Kidney epithelial cell (primary cell): ENCODE data around the gene ITPKA. TPM values are rescaled to one million over a fixed set of nuclear protein-coding genes. Genes with fewer than 3 reads are reported as not detected.

Source experiments
- DNase-seq: peaks from one replicate; pipeline ENCODE4 v3.0.0-alpha.2; 2010; ENCODE audit warnings: low read depth
- H3K27me3 ChIP-seq: 2 replicates; pipeline ENCODE4 v1.6.0; 2011; ENCODE audit warnings: low read length; ENCODE audit not compliant: control insufficient read depth, insufficient read depth
- H3K36me3 ChIP-seq: 2 replicates; pipeline ENCODE4 v1.5.1; 2011; ENCODE audit warnings: low read length; ENCODE audit not compliant: control insufficient read depth, insufficient read depth
- H3K4me3 ChIP-seq: 2 replicates; pipeline ENCODE4 v1.5.1; 2011; ENCODE audit warnings: low read depth, mild to moderate bottlenecking, control low read depth, low read length
- CTCF ChIP-seq: IDR thresholded peaks from 2 replicates; pipeline ENCODE4 v1.5.1; 2011; ENCODE audit warnings: mild to moderate bottlenecking, moderate library complexity, low read length, control low read depth, inconsistent platforms; ENCODE audit not compliant: insufficient read depth, poor library complexity, severe bottlenecking
- total RNA-seq: library from RNA; depleted of rRNA; stranded (reverse); fragments of >200 nt; gene quantifications from 2 replicates; pipeline ENCODE4 v1.2.3, GENCODE V29; 2015

The ITPKA gene
- total RNA-seq, 1 donor from 2014 or later, result 115 TPM

- no peak for DNase-seq
- TF ChIP-seq CTCF, result no peak
- Histone ChIP-seq H3K36me3 (no peaks in the 10 kb centered on the region), H3K4me3 (peak overlapping the region; percentile 45), H3K27me3 (peaks cover 32% of the 10 kb centered on the region)
Observed at GRCh38 chr15:41492597-41493204, 973 bp upstream of the ITPKA start.

- Histone ChIP-seq H3K36me3 (no peaks in the 10 kb centered on the region), H3K4me3 (peak overlapping the region; percentile 38), H3K27me3 (peaks cover 32% of the 10 kb centered on the region)
- no peak for TF ChIP-seq CTCF
- no peak for DNase-seq
Observed at GRCh38 chr15:41493902-41494189, 172 bp downstream of the ITPKA start.

DNA sequence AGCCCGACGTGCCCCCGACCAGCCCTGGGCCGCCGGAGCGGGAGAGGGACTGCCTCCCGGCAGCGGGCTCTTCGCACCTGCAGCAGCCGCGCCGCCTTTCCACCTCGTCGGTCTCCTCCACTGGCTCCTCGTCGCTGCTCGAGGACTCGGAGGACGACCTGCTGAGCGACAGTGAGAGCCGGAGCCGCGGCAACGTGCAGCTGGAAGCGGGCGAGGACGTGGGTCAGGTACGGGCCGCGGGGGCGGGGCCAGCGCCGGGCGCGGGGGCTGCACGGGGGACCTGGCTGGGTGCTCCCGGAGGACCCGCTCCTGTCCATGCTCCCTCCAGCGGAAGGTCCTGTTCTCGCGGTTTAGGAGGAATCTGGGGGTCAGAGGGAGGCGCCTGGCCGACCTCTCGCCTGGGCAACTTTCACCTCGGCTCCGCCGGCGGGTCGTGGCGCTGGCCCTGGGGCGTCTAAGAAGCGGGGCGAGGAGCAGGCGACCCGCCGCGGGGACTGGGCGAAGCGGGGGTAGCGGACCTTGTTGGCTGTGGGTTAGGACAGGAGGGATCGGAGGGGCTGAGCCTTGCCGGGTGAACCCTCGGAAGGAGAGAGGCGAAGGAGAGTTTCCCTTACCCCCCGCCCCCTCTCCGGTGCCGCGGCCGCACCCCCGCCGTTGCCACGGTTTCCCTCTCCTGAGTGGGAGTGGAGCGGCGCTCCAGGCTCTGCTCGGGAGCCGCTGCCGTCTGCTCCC lies 682 bp downstream of the ITPKA start:
- DNase-seq, result no peak
- Histone ChIP-seq H3K27me3 (peaks cover 32% of the 10 kb centered on the region), H3K36me3 (no peaks in the 10 kb centered on the region), H3K4me3 (peak overlapping the region; percentile 38)
- TF ChIP-seq CTCF, result no peak

DNA sequence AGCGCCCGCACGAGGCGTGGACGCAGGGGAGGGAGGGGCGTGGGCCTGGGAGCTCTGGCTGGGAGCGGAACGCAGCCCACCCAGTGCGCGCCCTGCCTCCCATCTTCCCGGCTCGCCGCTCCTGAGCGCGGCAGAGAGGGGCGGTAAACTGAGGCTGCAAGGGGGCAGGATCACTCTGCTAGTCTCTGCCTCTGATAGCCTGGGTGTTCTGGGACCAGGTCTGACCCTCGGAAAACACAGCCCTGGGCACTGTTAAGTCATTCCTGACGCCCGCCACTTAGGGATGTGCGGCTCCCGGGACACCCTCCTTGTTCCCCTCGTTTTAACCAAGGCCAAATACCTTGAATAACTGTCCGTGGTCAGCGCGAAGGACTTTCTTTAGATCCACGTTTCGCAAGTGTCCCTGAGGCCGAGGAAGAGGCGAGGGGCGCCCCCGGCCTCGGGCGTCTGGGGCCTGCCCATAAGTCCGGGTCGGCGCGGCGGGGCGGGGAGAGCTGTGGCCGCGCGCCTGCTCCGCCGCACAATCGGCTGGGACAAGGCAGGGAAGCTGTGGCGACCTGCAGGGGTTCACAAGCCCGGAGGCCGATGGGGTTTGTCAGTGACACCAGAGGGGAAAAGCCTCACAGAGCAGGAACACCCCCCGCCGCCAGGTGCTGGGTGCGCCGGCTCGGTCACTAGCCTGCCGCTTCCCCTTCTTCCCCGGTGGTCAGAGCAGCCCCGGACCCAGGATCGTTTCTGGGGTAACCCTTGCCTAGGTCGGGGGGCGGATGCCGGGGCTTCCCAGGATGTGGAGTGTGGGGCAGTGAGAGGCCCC lies 1.5 kb downstream of the ITPKA start:
- Histone ChIP-seq H3K36me3 (no peaks in the 10 kb centered on the region), H3K27me3 (peaks cover 32% of the 10 kb centered on the region), H3K4me3 (peak overlapping the region; percentile 38)
- DNase-seq, result no peak
- TF ChIP-seq CTCF, result no peak

GRCh38 chr15:41495736-41496599 lies 2.3 kb downstream of the ITPKA start:
- no peak for TF ChIP-seq CTCF
- Histone ChIP-seq H3K4me3 (no peak overlapping the region), H3K27me3 (peaks cover 32% of the 10 kb centered on the region), H3K36me3 (no peaks in the 10 kb centered on the region)
- no peak for DNase-seq
